ENCODE results near the gene RGS18. TPM values are rescaled to one million over a fixed set of nuclear protein-coding genes. Genes with fewer than 3 reads are reported as not detected.

Gene RGS18
- total and polyA plus RNA-seq, 9 of the 15 experiments (the other 6 are each of a cell fraction or from before 2014, with no cell fraction given): 0.03 to 0.11 (median 0.05) TPM; not detected in 5

- CTCF ChIA-PET (ENCODE audit: low intra/inter-chr PET ratio): no interaction called here
These were observed 31.8 kb downstream of the RGS18 start for GRCh38 chr1:192190066-192190465.

More at GRCh38 chr1:192190066-192190465, 31.8 kb downstream of the RGS18 start:
- Histone ChIP-seq H2AFZ (ENCODE audit: low read depth, low read length) (no peak overlapping the region), H3K79me2 (ENCODE audit: control insufficient read depth, insufficient read depth, low read length) (no peaks in the 10 kb centered on the region), H3K9me1 (ENCODE audit: control insufficient read depth, insufficient read depth, low read length) (no peaks in the 10 kb centered on the region), H3K27ac (ENCODE audit: extremely low read depth, low read depth, low read length) (no peak overlapping the region), H3K4me3 (no peak overlapping the region), H3K4me2 (ENCODE audit: insufficient read depth, low read length) (no peak overlapping the region), H3K4me1 (replicated peaks in 1 of 2; ENCODE audit: control insufficient read depth in 2 of 2, insufficient read depth in 2 of 2, low read length in 2 of 2) (no peaks in the 10 kb centered on the region), H4K20me1 (replicated peaks; ENCODE audit: control insufficient read depth, insufficient read depth, low read length) (no peaks in the 10 kb centered on the region), H3K36me3 (ENCODE audit: control insufficient read depth, insufficient read depth, low read length) (no peaks in the 10 kb centered on the region), H3K9me3 (replicated peaks; ENCODE audit: control insufficient read depth, insufficient read depth, low read depth, low read length) (no peaks in the 10 kb centered on the region), H3K9ac (ENCODE audit: insufficient read depth in 1 of 2, low read depth in 2 of 2, low read length in 2 of 2) (no peak overlapping the region), H3K27me3 (ENCODE audit: control insufficient read depth in 2 of 2, insufficient read depth in 2 of 2, low read length in 2 of 2) (no peaks in the 10 kb centered on the region)
- FAIRE-seq (no peak), ATAC-seq (no peak), DNase-seq (ENCODE audit: extremely low read depth in 1 of 4, low spot score in 3 of 4) (no peak)
- WGBS (ENCODE audit: insufficient coverage, low coverage, missing lambda C conversion rate): 26% methylated on average over 2 of the region's 2 CpGs
- TF ChIP-seq ZNF316 (IDR thresholded peaks at IDR 0.05) (peak; percentile 89), BDP1 (IDR thresholded peaks at IDR 0.05; ENCODE audit: insufficient read depth, insufficient read length) (no peak), L3MBTL2 (IDR thresholded peaks at IDR 0.05) (no peak), MAFG (tag; conservative IDR thresholded peaks at IDR 0.05) (peak; percentile 50; the same call in 1 of the 2 replicates), PHB (CRISPR knock-in tag; IDR thresholded peaks at IDR 0.05) (no peak), SMAD2 (IDR thresholded peaks at IDR 0.05; ENCODE audit: low read depth, low read length) (no peak), MLX (CRISPR knock-in tag; conservative IDR thresholded peaks at IDR 0.05) (no peak), MAFK (IDR thresholded peaks at IDR 0.05; ENCODE audit: low read length) (peak; percentile 81), HMG20B (CRISPR knock-in tag; IDR thresholded peaks at IDR 0.05) (no peak), ZNF764 (CRISPR knock-in tag; IDR thresholded peaks at IDR 0.05; ENCODE audit: low read depth) (no peak), SMARCA5 (IDR thresholded peaks at IDR 0.05) (no peak), MAFF (IDR thresholded peaks at IDR 0.05; ENCODE audit: low read length) (peak; percentile 74), ZNF134 (CRISPR knock-in tag; conservative IDR thresholded peaks at IDR 0.05) (no peak), NCOA1 (IDR thresholded peaks at IDR 0.05; ENCODE audit: low read depth) (no peak), WHSC1 (IDR thresholded peaks at IDR 0.05; ENCODE audit: low read length) (no peak), ZNF274 (IDR thresholded peaks at IDR 0.05; ENCODE audit: borderline replicate concordance, low read depth, low read length) (no peak), C11orf30 (IDR thresholded peaks at IDR 0.05; ENCODE audit: low read depth) (peak; percentile 75), MCM3 (IDR thresholded peaks at IDR 0.05) (no peak)
- TF ChIP-seq, protein P1, sequence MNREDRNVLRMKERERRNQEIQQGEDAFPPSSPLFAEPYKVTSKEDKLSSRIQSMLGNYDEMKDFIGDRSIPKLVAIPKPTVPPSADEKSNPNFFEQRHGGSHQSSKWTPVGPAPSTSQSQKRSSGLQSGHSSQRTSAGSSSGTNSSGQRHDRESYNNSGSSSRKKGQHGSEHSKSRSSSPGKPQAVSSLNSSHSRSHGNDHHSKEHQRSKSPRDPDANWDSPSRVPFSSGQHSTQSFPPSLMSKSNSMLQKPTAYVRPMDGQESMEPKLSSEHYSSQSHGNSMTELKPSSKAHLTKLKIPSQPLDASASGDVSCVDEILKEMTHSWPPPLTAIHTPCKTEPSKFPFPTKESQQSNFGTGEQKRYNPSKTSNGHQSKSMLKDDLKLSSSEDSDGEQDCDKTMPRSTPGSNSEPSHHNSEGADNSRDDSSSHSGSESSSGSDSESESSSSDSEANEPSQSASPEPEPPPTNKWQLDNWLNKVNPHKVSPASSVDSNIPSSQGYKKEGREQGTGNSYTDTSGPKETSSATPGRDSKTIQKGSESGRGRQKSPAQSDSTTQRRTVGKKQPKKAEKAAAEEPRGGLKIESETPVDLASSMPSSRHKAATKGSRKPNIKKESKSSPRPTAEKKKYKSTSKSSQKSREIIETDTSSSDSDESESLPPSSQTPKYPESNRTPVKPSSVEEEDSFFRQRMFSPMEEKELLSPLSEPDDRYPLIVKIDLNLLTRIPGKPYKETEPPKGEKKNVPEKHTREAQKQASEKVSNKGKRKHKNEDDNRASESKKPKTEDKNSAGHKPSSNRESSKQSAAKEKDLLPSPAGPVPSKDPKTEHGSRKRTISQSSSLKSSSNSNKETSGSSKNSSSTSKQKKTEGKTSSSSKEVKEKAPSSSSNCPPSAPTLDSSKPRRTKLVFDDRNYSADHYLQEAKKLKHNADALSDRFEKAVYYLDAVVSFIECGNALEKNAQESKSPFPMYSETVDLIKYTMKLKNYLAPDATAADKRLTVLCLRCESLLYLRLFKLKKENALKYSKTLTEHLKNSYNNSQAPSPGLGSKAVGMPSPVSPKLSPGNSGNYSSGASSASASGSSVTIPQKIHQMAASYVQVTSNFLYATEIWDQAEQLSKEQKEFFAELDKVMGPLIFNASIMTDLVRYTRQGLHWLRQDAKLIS (CRISPR knock-in tag; IDR thresholded peaks at IDR 0.05): no peak
- TF ChIP-seq, protein P2, sequence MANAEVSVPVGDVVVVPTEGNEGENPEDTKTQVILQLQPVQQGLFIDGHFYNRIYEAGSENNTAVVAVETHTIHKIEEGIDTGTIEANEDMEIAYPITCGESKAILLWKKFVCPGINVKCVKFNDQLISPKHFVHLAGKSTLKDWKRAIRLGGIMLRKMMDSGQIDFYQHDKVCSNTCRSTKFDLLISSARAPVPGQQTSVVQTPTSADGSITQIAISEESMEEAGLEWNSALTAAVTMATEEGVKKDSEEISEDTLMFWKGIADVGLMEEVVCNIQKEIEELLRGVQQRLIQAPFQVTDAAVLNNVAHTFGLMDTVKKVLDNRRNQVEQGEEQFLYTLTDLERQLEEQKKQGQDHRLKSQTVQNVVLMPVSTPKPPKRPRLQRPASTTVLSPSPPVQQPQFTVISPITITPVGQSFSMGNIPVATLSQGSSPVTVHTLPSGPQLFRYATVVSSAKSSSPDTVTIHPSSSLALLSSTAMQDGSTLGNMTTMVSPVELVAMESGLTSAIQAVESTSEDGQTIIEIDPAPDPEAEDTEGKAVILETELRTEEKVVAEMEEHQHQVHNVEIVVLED (CRISPR knock-in tag; IDR thresholded peaks at IDR 0.05): no peak
- intact Hi-C loops (cut with micrococcal nuclease): no loop called here
- POLR2A ChIA-PET: no interaction called here
- BruUV-seq (replicated peaks): no TSS peak
- in situ Hi-C loops (cut with MboI): no loop called here
